ENCODE data around the gene IFNL4. TPM values are rescaled to one million over a fixed set of nuclear protein-coding genes. Genes with fewer than 3 reads are reported as not detected.
"Not testable (repeated sequence)": the region's sequence is repeated elsewhere in the genome, so short reads cannot be mapped to it uniquely, and the experiment has no call there.

IFNL4 gene
- total and polyA plus RNA-seq, 8 donors = not detected

DNA sequence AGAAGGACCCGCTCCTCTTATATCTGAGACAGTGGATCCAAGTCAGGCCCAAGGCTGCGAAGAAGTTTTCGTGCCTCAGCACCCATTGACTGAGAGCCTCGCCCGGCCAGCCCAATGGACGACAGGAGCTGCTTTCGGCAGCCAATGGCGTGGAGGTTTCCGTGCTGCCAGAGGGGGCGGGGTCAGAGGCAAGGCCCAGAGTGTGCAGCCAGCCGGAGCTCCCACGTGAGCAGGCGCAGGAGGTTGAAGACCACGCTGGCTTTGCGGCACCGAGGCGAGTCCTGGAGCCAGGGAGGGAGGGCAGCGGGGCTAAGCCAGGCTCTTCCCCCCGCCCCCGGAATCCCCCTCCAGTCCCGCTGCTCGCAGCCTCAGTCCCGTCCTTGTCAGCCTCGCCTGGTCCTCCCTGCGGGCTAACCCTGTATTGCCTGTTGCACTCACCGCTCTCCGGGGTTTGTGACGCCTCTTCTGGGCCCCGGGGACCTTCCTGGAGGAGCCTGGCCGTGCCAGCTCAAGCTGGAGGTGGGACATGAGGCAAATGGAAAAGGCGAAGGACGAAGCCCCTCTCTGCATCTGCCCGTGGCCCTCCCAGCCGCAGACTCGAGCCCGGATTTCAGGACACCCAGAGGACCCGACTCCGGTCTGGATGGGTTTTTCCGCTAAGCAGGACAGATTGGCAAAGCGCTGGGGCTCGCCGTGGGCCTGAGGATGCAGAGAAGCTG, 1.5 kb downstream of the IFNL4 start:
- peak overlapping the region in 3 of 4 donors; percentile 12 to 41 (median 19) for H3K4me3 ChIP-seq
- intact Hi-C loops (cut with DNase I; ENCODE audit: low total_unique reads) = no loop called here
- peaks cover 11 to 17% (median 12%) of the 10 kb centered on the region in 4 donors for H3K4me1 ChIP-seq
- H3K27me3 ChIP-seq = peaks cover 19 to 55% (median 30%) of the 10 kb centered on the region in 3 donors
- no peaks in the 10 kb centered on the region for H3K9me3 ChIP-seq
- no peak overlapping the region for H3K27ac ChIP-seq
- WGBS, 5 donors = 26 to 39% (median 30%) methylated on average over 17 to 42 of the region's 42 CpGs
- DNase-seq = peak in 1 of 2 donors; percentile 67
- TF ChIP-seq POLR2AphosphoS5 (IDR thresholded peaks at IDR 0.05) (no peak), POLR2A (IDR thresholded peaks at IDR 0.05) (no peak), EP300 (IDR thresholded peaks at IDR 0.05) (no peak)
- TF ChIP-seq, protein P1, sequence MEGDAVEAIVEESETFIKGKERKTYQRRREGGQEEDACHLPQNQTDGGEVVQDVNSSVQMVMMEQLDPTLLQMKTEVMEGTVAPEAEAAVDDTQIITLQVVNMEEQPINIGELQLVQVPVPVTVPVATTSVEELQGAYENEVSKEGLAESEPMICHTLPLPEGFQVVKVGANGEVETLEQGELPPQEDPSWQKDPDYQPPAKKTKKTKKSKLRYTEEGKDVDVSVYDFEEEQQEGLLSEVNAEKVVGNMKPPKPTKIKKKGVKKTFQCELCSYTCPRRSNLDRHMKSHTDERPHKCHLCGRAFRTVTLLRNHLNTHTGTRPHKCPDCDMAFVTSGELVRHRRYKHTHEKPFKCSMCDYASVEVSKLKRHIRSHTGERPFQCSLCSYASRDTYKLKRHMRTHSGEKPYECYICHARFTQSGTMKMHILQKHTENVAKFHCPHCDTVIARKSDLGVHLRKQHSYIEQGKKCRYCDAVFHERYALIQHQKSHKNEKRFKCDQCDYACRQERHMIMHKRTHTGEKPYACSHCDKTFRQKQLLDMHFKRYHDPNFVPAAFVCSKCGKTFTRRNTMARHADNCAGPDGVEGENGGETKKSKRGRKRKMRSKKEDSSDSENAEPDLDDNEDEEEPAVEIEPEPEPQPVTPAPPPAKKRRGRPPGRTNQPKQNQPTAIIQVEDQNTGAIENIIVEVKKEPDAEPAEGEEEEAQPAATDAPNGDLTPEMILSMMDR (IDR thresholded peaks at IDR 0.05) = no peak
- H3K36me3 ChIP-seq = no peaks in the 10 kb centered on the region

DNA sequence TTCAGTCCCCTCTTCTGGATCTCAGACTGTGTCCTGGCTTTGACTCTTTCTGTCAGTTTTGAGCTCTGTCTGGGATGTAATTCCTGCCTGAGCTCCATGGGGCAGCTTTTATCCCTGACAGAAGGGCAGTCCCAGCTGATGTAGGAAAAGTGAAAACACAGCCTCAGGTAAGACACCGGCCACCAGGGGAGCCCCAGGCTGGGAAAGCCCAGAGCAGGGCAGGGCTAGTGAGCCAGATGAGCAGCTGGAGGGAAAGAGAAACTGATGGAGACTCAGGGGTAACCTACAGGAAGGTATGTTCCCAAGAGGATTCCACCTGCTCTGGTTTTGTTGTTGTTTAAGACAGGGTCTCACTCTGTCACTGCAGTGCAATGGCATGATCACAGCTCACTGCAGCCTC, 3.5 kb downstream of the IFNL4 start:
- intact Hi-C loops (cut with DNase I; ENCODE audit: low total_unique reads); H3K4me3 ChIP-seq; H3K9me3 ChIP-seq; H3K27ac ChIP-seq; DNase-seq; H3K36me3 ChIP-seq: not testable (repeated sequence)
- Histone ChIP-seq H3K27me3 (peaks cover 19 to 55% (median 30%) of the 10 kb centered on the region in 3 donors), H3K4me1 (peaks cover 11 to 17% (median 12%) of the 10 kb centered on the region in 4 donors)
- no CpG with 5 or more reads among the region's 1 CpG for WGBS, 5 donors

DNA sequence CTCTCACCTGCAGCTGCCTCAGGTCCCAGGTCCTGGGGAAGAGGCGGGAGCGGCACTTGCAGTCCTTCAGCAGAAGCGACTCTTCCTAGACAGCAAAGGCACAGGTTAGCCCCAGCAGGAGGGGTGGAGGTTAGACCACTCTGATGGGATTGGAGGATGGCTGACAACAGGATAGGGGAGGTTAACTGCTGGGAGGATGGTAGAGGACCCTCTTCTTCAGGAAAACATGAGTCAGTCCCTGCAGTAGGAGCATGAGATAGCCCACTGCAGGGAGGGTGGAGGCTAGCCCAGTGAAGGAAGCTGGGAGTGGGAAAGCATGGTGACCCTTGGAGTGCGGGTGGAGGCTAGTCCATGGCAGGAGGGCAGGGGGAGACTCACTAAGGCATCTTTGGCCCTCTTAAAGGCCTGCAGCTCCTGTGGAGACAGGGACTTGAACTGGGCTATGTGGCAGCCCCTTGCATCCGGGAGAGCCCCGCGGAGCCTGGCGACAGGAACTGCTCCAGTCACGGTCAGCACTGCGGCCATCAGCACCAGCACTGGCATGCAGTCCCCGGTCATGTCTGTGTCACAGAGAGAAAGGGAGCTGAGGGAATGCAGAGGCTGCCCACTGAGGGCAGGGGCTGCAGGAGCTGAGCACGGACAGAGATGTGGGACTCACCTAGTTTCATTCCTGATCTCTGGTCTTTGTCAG, 4.1 kb downstream of the IFNL4 start, which contains the start of gene IFNL3:
Gene IFNL3 (minus strand): TSS at position 597 of the 691 bp plus-strand sequence. CDS start 39 bp downstream, at position 558.
- DNase-seq; H3K4me3 ChIP-seq; H3K27ac ChIP-seq; H3K9me3 ChIP-seq; H3K36me3 ChIP-seq; intact Hi-C loops (cut with DNase I; ENCODE audit: low total_unique reads): not testable (repeated sequence)
- peaks cover 19 to 49% (median 27%) of the 10 kb centered on the region in 3 donors for H3K27me3 ChIP-seq
- 77 to 86% (median 82%) methylated on average over 4 to 11 of the region's 12 CpGs for WGBS, 5 donors
- H3K4me1 ChIP-seq = peaks cover 11 to 17% (median 12%) of the 10 kb centered on the region in 4 donors

DNA sequence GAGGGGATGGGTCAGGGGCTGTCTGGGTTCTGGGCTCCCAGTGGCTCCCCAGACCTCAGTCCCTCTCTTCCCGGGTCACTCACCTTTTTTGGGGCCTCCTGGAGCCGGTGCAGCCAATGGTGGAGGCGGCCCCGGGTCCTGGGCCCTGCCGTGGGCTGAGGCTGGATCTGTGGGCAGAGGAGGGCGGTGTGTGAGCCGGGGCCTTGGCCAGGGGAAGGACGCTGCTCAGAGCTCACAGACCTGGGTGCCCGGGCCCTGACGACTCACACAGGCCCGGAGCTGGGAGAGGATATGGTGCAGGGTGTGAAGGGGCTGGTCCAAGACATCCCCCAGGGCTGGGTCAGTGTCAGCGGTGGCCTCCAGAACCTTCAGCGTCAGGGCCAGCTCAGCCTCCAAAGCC, 4.9 kb downstream of the IFNL4 start:
- intact Hi-C loops (cut with DNase I; ENCODE audit: low total_unique reads); H3K4me3 ChIP-seq; H3K27ac ChIP-seq; H3K9me3 ChIP-seq; H3K36me3 ChIP-seq; DNase-seq: not testable (repeated sequence)
- peaks cover 11 to 17% (median 12%) of the 10 kb centered on the region in 4 donors for H3K4me1 ChIP-seq
- peaks cover 17 to 41% (median 20%) of the 10 kb centered on the region in 3 donors for H3K27me3 ChIP-seq
- WGBS, 5 donors = 66 to 84% (median 79%) methylated on average over 5 to 12 of the region's 13 CpGs

DNA sequence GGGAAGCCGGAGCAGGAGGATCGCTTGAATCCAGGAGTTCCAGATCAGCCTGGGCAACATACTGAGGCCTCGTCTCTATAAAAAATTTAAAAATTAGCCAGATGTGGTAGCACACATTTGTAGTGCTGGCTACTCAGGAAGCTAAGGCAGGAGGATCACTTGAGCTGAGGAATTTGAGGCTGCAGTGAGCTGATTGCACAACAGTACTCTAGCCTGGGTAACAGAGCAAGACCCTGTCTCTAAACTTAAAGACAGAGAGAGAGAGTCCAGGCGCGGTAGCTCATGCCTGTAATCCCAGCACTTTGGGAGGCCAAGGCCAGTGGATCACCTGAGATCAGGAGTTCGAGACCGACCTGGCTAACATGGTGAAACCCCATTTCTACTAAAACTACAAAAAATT, 8.2 kb downstream of the IFNL4 start:
- H3K27me3 ChIP-seq = peaks cover 0 to 43% (median 0%) of the 10 kb centered on the region in 3 donors
- 91 to 94% (median 94%) methylated on average over 3 to 7 of the region's 7 CpGs for WGBS, 5 donors
- H3K4me1 ChIP-seq = peaks cover 7 to 11% (median 9%) of the 10 kb centered on the region in 4 donors
- H3K36me3 ChIP-seq = no peaks in the 10 kb centered on the region
- no peak overlapping the region for H3K27ac ChIP-seq
- no peak for DNase-seq
- H3K4me3 ChIP-seq = no peak overlapping the region
- H3K9me3 ChIP-seq = no peaks in the 10 kb centered on the region
- no peak for TF ChIP-seq POLR2AphosphoS5 (IDR thresholded peaks at IDR 0.05)
- intact Hi-C loops (cut with DNase I; ENCODE audit: low total_unique reads) = no loop called here

DNA sequence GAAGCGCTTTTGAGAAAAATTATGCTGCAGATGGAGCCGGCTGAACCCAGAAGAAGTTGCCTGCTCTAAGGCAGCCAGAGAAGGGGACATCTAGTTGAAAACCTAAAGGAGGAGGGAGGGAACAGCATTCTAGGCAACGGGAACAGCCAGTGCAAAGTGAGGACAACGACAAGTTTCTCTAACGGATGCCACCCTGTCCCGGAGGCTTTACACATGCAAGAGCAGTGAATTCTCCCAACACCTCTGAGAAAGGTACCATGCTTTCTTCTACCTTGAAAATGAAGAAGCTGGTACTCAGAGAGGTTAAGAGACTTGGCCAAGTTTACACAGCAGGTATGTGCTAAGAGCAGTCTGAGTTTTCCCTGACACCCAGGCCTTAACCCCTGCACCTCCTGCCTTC, 9.7 kb downstream of the IFNL4 start:
- no peak for DNase-seq
- Histone ChIP-seq H3K4me3 (no peak overlapping the region), H3K27ac (no peak overlapping the region), H3K36me3 (no peaks in the 10 kb centered on the region), H3K27me3 (peaks cover 0 to 45% (median 0%) of the 10 kb centered on the region in 3 donors), H3K9me3 (no peaks in the 10 kb centered on the region), H3K4me1 (peaks cover 7 to 11% (median 9%) of the 10 kb centered on the region in 4 donors)
- TF ChIP-seq, protein P1 (IDR thresholded peaks at IDR 0.05) = no peak
- no peak for TF ChIP-seq POLR2AphosphoS5 (IDR thresholded peaks at IDR 0.05)
- no peak for TF ChIP-seq EP300 (IDR thresholded peaks at IDR 0.05)
- TF ChIP-seq POLR2A (IDR thresholded peaks at IDR 0.05) = no peak
- intact Hi-C loops (cut with DNase I; ENCODE audit: low total_unique reads) = no loop called here
- 85 to 93% (median 90%) methylated on average over 6 of the region's 6 CpGs for WGBS, 5 donors

Measured in stomach (tissue), 9 donors.